ENCODE data around the gene CLTC.

Gene CLTC

DNA sequence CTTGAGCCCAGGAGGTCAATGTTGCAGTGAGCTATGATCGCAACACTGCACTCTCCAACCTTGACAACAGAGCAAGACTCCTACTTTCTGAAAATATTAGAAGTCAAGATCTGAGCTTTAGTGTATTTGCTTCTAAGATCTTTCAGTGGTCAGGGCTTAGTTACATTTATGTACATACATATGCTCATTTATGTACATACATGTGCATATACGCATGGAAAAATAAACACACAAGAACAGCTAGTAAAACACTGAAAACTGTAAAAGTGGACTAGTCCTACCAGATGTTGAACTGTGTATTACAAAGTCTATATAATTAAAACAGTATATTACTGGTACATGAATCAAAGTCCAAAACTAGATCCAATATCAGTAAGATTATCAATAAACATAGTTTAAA lies 59.2 kb downstream of the CLTC start:
- no CpG with 5 or more reads among the region's 2 CpGs for WGBS, 2 experiments (ENCODE audit: insufficient coverage in 2 of 2)
- H3K9me3 ChIP-seq (ENCODE audit: control insufficient read depth, low read length), result no peaks in the 10 kb centered on the region
- no peak overlapping the region for H3K27ac ChIP-seq (ENCODE audit: low read depth, low read length, severe bottlenecking)
- no peaks in the 10 kb centered on the region for H3K4me1 ChIP-seq (ENCODE audit: control insufficient read depth, insufficient read depth, low read length, poor library complexity, severe bottlenecking)
- peaks cover 90% of the 10 kb centered on the region for H3K36me3 ChIP-seq (ENCODE audit: control insufficient read depth, insufficient read depth, low read length)
- H3K4me3 ChIP-seq (ENCODE audit: extremely low read depth, insufficient read depth, low read length, poor library complexity, severe bottlenecking), result no peak overlapping the region

DNA sequence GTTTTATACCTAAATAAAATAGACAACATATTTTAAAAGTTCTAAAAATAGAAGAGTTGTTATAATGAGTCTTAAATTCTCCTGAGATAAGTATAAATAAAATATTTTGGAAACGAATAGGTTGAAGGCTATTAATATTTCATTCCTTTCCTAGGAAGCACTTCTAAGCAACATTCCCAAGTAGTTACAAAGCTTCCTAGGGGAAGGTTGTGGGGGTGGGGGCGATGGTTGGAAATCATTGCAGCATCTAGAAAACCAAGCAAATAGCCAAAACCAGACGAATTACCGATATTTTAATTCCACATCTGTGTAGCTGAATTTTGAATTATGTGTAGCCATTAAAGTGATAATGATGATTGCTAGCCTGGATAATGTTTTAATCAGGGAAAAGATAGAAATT lies 60.6 kb downstream of the CLTC start:
- Histone ChIP-seq H3K36me3 (ENCODE audit: control insufficient read depth, insufficient read depth, low read length) (peaks cover 90% of the 10 kb centered on the region), H3K4me1 (ENCODE audit: control insufficient read depth, insufficient read depth, low read length, poor library complexity, severe bottlenecking) (no peaks in the 10 kb centered on the region), H3K4me3 (ENCODE audit: extremely low read depth, insufficient read depth, low read length, poor library complexity, severe bottlenecking) (no peak overlapping the region), H3K9me3 (ENCODE audit: control insufficient read depth, low read length) (no peaks in the 10 kb centered on the region), H3K27ac (ENCODE audit: low read depth, low read length, severe bottlenecking) (no peak overlapping the region)
- 100% methylated on average over 1 of the region's 4 CpGs; no CpG with 5 or more reads in 1 of the 2 experiments for WGBS, 2 experiments (ENCODE audit: insufficient coverage in 2 of 2)

DNA sequence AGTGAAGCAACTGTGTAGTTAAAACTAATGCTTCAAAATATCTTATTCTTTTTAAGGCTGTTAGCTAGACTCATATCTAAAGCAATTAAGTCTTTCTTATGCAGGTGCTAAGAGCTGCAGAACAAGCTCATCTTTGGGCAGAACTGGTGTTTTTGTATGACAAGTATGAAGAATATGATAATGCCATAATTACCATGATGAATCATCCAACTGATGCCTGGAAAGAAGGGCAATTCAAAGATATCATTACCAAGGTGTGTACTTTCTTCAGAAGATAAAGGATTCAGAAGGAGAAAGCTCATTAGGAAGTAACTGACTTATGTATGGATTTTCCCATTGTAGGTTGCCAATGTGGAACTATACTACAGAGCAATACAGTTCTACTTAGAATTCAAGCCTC lies 63.6 kb downstream of the CLTC start:
- Histone ChIP-seq H3K4me3 (ENCODE audit: extremely low read depth, insufficient read depth, low read length, poor library complexity, severe bottlenecking) (no peak overlapping the region), H3K27ac (ENCODE audit: low read depth, low read length, severe bottlenecking) (no peak overlapping the region), H3K4me1 (ENCODE audit: control insufficient read depth, insufficient read depth, low read length, poor library complexity, severe bottlenecking) (no peaks in the 10 kb centered on the region), H3K9me3 (ENCODE audit: control insufficient read depth, low read length) (no peaks in the 10 kb centered on the region), H3K36me3 (ENCODE audit: control insufficient read depth, insufficient read depth, low read length) (peaks cover 91% of the 10 kb centered on the region)

DNA sequence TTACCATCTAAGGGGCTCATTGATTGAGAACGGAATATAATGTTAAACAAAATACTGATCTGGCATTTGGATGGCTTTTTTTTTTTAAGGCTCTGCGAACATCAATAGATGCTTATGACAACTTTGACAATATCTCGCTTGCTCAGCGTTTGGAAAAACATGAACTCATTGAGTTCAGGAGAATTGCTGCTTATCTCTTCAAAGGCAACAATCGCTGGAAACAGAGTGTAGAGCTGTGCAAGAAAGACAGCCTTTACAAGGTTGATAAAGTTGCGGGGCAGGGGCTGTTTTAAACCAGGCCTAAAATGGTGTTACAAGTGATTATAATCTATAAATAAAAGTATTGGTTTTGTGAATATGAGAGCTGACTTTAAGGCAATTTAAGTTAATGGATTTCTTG lies 65.3 kb downstream of the CLTC start:
- 88 to 97% methylated on average over 4 to 5 of the region's 6 CpGs for WGBS, 2 experiments (ENCODE audit: insufficient coverage in 2 of 2)
- peaks cover 90% of the 10 kb centered on the region for H3K36me3 ChIP-seq (ENCODE audit: control insufficient read depth, insufficient read depth, low read length)
- no peak overlapping the region for H3K27ac ChIP-seq (ENCODE audit: low read depth, low read length, severe bottlenecking)
- H3K4me1 ChIP-seq (ENCODE audit: control insufficient read depth, insufficient read depth, low read length, poor library complexity, severe bottlenecking), result no peaks in the 10 kb centered on the region
- no peak overlapping the region for H3K4me3 ChIP-seq (ENCODE audit: extremely low read depth, insufficient read depth, low read length, poor library complexity, severe bottlenecking)
- H3K9me3 ChIP-seq (ENCODE audit: control insufficient read depth, low read length), result no peaks in the 10 kb centered on the region

DNA sequence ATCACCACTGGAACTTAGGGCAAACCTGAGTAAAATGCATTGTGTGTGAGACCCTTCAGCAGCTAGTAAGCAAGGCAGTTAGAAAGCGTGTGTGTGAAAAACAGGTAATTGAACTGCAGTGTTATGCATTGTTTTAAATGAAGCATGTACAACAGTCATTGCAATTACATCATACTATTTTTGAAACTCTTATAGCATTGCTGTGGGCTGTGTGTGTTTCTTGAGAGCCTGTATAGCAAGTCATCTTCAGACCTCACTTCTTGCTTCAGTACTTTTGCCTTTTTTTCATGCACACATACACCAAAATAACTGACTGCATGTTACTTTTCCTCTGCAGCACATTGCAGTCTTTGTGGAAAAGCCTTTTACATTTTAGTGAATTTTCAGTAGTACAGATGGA lies 68.3 kb downstream of the CLTC start:
- H3K4me1 ChIP-seq (ENCODE audit: control insufficient read depth, insufficient read depth, low read length, poor library complexity, severe bottlenecking), result no peaks in the 10 kb centered on the region
- H3K36me3 ChIP-seq (ENCODE audit: control insufficient read depth, insufficient read depth, low read length), result peaks cover 95% of the 10 kb centered on the region
- no peak overlapping the region for H3K27ac ChIP-seq (ENCODE audit: low read depth, low read length, severe bottlenecking)
- H3K4me3 ChIP-seq (ENCODE audit: extremely low read depth, insufficient read depth, low read length, poor library complexity, severe bottlenecking), result no peak overlapping the region
- 89% methylated on average over 1 of the region's 1 CpG; no CpG with 5 or more reads in 1 of the 2 experiments for WGBS, 2 experiments (ENCODE audit: insufficient coverage in 2 of 2)
- no peaks in the 10 kb centered on the region for H3K9me3 ChIP-seq (ENCODE audit: control insufficient read depth, low read length)

DNA sequence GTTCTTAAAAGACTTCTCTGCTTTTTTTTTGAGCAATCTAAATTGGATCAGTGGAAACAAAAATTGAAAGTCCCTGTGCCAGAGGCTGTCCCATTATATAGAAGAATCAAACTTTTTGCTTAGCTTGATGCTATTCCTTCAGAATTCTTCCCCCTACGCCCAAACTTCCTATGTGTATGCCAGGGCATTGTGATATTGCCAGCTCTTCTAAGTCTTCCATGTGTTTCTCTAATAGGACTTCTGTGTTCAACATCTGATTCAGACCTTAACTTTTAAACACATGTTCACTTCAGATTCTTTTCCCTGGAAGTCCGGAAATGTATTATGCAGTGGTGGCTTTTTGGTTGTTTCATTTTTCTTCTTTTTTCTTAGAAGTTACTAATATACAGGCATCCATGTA lies 68.8 kb downstream of the CLTC start:
- Histone ChIP-seq H3K4me3 (ENCODE audit: extremely low read depth, insufficient read depth, low read length, poor library complexity, severe bottlenecking) (no peak overlapping the region), H3K9me3 (ENCODE audit: control insufficient read depth, low read length) (no peaks in the 10 kb centered on the region), H3K27ac (ENCODE audit: low read depth, low read length, severe bottlenecking) (no peak overlapping the region), H3K4me1 (ENCODE audit: control insufficient read depth, insufficient read depth, low read length, poor library complexity, severe bottlenecking) (no peaks in the 10 kb centered on the region), H3K36me3 (ENCODE audit: control insufficient read depth, insufficient read depth, low read length) (peaks cover 95% of the 10 kb centered on the region)
- 100% methylated on average over 1 of the region's 2 CpGs for WGBS, 2 experiments (ENCODE audit: insufficient coverage in 2 of 2)

DNA sequence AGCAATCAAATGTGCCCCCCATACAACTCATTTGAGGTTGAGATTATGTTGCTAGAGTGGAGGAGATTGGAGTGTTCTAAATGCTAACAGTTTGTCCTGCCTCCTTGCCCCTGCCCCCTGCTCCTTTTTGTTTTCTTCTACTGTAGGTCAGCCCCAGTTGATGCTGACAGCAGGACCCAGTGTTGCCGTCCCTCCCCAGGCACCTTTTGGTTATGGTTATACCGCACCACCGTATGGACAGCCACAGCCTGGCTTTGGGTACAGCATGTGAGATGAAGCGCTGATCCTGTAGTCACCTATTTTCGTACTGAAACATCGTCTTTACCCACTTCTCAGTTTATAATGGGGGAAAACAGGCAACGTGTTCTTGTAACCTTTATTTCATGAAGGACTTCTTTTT lies 73.9 kb downstream of the CLTC start:
- Histone ChIP-seq H3K4me1 (ENCODE audit: control insufficient read depth, insufficient read depth, low read length, poor library complexity, severe bottlenecking) (no peaks in the 10 kb centered on the region), H3K36me3 (ENCODE audit: control insufficient read depth, insufficient read depth, low read length) (peaks cover 91% of the 10 kb centered on the region), H3K4me3 (ENCODE audit: extremely low read depth, insufficient read depth, low read length, poor library complexity, severe bottlenecking) (no peak overlapping the region), H3K9me3 (ENCODE audit: control insufficient read depth, low read length) (no peaks in the 10 kb centered on the region), H3K27ac (ENCODE audit: low read depth, low read length, severe bottlenecking) (no peak overlapping the region)
- WGBS, 2 experiments (ENCODE audit: insufficient coverage in 2 of 2), result 95 to 97% methylated on average over 7 of the region's 7 CpGs

DNA sequence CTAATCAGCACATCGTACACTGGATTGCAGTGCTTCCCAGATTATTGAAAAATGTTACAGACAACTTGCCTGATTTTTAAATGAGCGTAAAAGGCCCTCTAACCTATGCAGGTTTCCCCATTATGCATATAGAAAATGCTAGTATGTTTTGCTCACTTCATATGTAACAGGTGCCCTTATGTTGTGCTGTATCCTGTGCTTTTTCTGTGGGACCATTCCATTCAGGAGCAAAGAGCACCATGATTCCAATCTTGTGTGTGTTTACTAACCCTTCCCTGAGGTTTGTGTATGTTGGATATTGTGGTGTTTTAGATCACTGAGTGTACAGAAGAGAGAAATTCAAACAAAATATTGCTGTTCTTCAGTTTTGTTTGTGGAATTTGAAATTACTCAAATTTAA lies 74.6 kb downstream of the CLTC start:
- no peaks in the 10 kb centered on the region for H3K9me3 ChIP-seq (ENCODE audit: control insufficient read depth, low read length)
- no peak overlapping the region for H3K27ac ChIP-seq (ENCODE audit: low read depth, low read length, severe bottlenecking)
- WGBS, 2 experiments (ENCODE audit: insufficient coverage in 2 of 2), result 100% methylated on average over 1 of the region's 2 CpGs
- no peaks in the 10 kb centered on the region for H3K4me1 ChIP-seq (ENCODE audit: control insufficient read depth, insufficient read depth, low read length, poor library complexity, severe bottlenecking)
- H3K4me3 ChIP-seq (ENCODE audit: extremely low read depth, insufficient read depth, low read length, poor library complexity, severe bottlenecking), result no peak overlapping the region
- peaks cover 93% of the 10 kb centered on the region for H3K36me3 ChIP-seq (ENCODE audit: control insufficient read depth, insufficient read depth, low read length)

DNA sequence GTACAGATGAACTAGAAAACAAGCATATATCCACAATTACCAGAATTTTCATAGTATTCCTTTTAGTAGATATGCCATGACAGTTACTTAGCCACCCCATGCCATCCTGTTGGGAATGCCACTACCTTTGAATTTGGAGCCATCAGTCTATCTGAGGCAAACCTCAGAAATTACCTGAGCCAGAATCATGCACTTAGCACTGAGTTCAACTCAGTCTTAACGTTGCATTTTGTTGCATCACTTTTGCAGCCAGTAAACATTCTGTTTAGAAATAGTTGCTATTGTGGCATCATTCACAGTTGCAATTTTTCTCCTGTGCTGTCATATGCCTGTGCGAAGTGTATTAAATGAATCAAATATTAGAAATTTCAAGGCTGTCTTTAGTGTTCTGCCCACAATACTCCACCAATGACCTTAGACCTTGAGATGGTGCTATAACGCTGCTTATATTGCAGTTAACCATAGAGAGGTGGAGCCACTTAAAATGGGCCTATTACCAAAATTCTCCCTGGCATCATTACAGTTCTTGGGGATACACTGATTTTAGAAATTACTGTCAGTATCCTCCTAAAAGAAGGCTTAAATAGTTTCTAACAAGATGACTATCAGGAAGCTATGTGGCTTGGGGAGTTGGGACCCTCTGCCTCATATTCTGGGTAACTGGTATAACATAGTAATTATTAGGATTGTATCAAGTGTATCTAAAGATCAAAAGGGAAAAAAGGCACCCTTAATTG lies 76.4 kb downstream of the CLTC start:
- 75% methylated on average over 1 of the region's 3 CpGs; no CpG with 5 or more reads in 1 of the 2 experiments for WGBS, 2 experiments (ENCODE audit: insufficient coverage in 2 of 2)
- no peaks in the 10 kb centered on the region for H3K9me3 ChIP-seq (ENCODE audit: control insufficient read depth, low read length)
- H3K27ac ChIP-seq (ENCODE audit: low read depth, low read length, severe bottlenecking), result peak overlapping the region; percentile 23
- no peaks in the 10 kb centered on the region for H3K4me1 ChIP-seq (ENCODE audit: control insufficient read depth, insufficient read depth, low read length, poor library complexity, severe bottlenecking)
- no peak overlapping the region for H3K4me3 ChIP-seq (ENCODE audit: extremely low read depth, insufficient read depth, low read length, poor library complexity, severe bottlenecking)
- H3K36me3 ChIP-seq (ENCODE audit: control insufficient read depth, insufficient read depth, low read length), result peaks cover 94% of the 10 kb centered on the region

DNA sequence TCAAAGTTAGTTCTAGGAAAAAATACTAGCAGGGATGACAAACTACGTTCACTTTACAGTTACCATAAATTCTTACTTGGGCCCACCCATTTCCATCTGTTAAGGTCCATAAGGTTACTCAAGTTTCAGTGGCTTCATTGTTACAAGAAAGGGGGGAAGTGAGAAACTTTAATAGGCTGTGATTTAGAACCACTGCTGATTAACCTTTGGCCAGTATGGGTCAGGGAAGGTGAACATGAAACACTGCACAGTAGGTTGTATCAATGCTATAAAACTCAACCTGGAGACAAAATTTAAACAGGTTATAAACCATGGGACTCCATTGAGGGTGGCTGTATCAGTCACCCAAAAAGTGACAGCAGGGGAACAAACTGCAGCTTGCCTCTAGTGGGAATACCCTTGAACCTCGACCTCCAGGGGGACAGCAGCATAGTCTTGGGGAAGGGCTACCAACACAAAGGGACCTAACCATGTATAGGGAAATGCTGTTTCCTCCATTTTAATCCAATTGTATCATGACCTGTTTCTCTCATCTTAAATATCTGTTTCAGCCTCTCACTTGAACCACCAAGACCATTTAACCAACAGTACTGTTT lies 77.1 kb downstream of the CLTC start:
- Histone ChIP-seq H3K4me1 (ENCODE audit: control insufficient read depth, insufficient read depth, low read length, poor library complexity, severe bottlenecking) (no peaks in the 10 kb centered on the region), H3K9me3 (ENCODE audit: control insufficient read depth, low read length) (no peaks in the 10 kb centered on the region), H3K36me3 (ENCODE audit: control insufficient read depth, insufficient read depth, low read length) (peaks cover 94% of the 10 kb centered on the region), H3K4me3 (ENCODE audit: extremely low read depth, insufficient read depth, low read length, poor library complexity, severe bottlenecking) (no peak overlapping the region), H3K27ac (ENCODE audit: low read depth, low read length, severe bottlenecking) (no peak overlapping the region)
- 90% methylated on average over 2 of the region's 2 CpGs; no CpG with 5 or more reads in 1 of the 2 experiments for WGBS, 2 experiments (ENCODE audit: insufficient coverage in 2 of 2)

DNA sequence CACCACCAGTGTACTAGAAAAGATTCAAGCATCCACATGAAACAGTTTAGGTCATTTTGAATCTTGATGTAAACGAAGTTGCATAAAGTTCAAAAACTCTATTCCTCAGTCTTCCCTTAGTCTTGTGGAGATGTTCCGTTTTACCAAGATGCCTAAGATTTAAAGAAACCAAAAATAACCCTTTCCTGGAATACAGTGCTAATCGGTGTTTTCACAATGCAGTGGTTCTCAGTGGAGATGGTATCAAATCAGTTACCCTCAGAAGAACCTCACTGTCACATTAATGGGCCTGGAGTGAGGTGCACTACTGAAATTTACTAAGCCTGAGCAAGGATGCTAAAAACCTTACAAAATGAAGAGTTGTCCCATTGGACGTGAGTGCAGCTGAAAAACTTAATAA lies 78.4 kb downstream of the CLTC start:
- 100% methylated on average over 1 to 2 of the region's 4 CpGs for WGBS, 2 experiments (ENCODE audit: insufficient coverage in 2 of 2)
- Histone ChIP-seq H3K4me1 (ENCODE audit: control insufficient read depth, insufficient read depth, low read length, poor library complexity, severe bottlenecking) (no peaks in the 10 kb centered on the region), H3K36me3 (ENCODE audit: control insufficient read depth, insufficient read depth, low read length) (peaks cover 92% of the 10 kb centered on the region), H3K4me3 (ENCODE audit: extremely low read depth, insufficient read depth, low read length, poor library complexity, severe bottlenecking) (no peak overlapping the region), H3K9me3 (ENCODE audit: control insufficient read depth, low read length) (no peaks in the 10 kb centered on the region), H3K27ac (ENCODE audit: low read depth, low read length, severe bottlenecking) (no peak overlapping the region)

Measured in mesodermal cell (in vitro differentiated cells).